Ramos (cell line): ENCODE measurements around the gene LSM10.

Source experiments
- in situ Hi-C: fragments of 300-500 bp; cut with MboI; formaldehyde crosslinking; loops from one replicate; pipeline ENCODE4 v1.14.3; 2022; ENCODE audit warnings: low sequenced_read_pairs; ENCODE audit not compliant: unreplicated experiment

The LSM10 gene

GRCh38 chr1:36397378-36398230 lies at the start of gene LSM10:
TSS of gene LSM10 (minus strand) at chr1:36397908. CDS start at chr1:36394129, 3,779 bp downstream.
- in situ Hi-C loops: no loop called here

- in situ Hi-C loops: no loop called here
Observed at GRCh38 chr1:36447450-36447849, 49.7 kb upstream of the LSM10 start.

GRCh38 chr1:36446746-36447145 lies 49.0 kb upstream of the LSM10 start:
- in situ Hi-C loops: no loop called here

GRCh38 chr1:36446271-36446670 lies 48.6 kb upstream of the LSM10 start:
- in situ Hi-C loops: no loop called here

GRCh38 chr1:36443297-36443696 lies 45.6 kb upstream of the LSM10 start:
- in situ Hi-C loops: no loop called here

- in situ Hi-C loops: no loop called here
Observed at GRCh38 chr1:36442337-36442736, 44.6 kb upstream of the LSM10 start.

GRCh38 chr1:36440646-36441045 lies 42.9 kb upstream of the LSM10 start:
- in situ Hi-C loops: no loop called here

GRCh38 chr1:36440044-36440443 lies 42.3 kb upstream of the LSM10 start:
- in situ Hi-C loops: no loop called here

GRCh38 chr1:36438715-36439114 lies 41.0 kb upstream of the LSM10 start:
- in situ Hi-C loops: no loop called here

- in situ Hi-C loops: no loop called here
Observed at GRCh38 chr1:36436821-36437220, 39.1 kb upstream of the LSM10 start.

- in situ Hi-C loops: no loop called here
Observed at GRCh38 chr1:36433102-36433501, 35.4 kb upstream of the LSM10 start.

- in situ Hi-C loops: no loop called here
Observed at GRCh38 chr1:36432616-36433015, 34.9 kb upstream of the LSM10 start.

- in situ Hi-C loops: loop anchor here (10.0 kb wide), 1 partner anchor 321 kb away; no protein-coding TSS in a partner anchor
Observed at GRCh38 chr1:36425791-36426190, 28.1 kb upstream of the LSM10 start.

GRCh38 chr1:36421649-36422048 lies 23.9 kb upstream of the LSM10 start:
- in situ Hi-C loops: loop anchor here (10.0 kb wide), 1 partner anchor 317 kb away; no protein-coding TSS in a partner anchor

GRCh38 chr1:36420836-36421317 lies 23.2 kb upstream of the LSM10 start:
- in situ Hi-C loops: loop anchor here (10.0 kb wide), 1 partner anchor 316 kb away; no protein-coding TSS in a partner anchor

- in situ Hi-C loops: loop anchor here (10.0 kb wide), 1 partner anchor 316 kb away; no protein-coding TSS in a partner anchor
Observed at GRCh38 chr1:36420409-36420808, 22.7 kb upstream of the LSM10 start.

- in situ Hi-C loops: loop anchor here (5.0 kb wide), 1 partner anchor 72 kb away; no protein-coding TSS in a partner anchor
Observed at GRCh38 chr1:36419569-36419968, 21.9 kb upstream of the LSM10 start.

- in situ Hi-C loops: loop anchor here (5.0 kb wide), 1 partner anchor 72 kb away; no protein-coding TSS in a partner anchor
Observed at GRCh38 chr1:36419140-36419539, 21.4 kb upstream of the LSM10 start.

- in situ Hi-C loops: loop anchor here (5.0 kb wide), 1 partner anchor 71 kb away; no protein-coding TSS in a partner anchor
Observed at GRCh38 chr1:36417931-36418330, 20.2 kb upstream of the LSM10 start.

GRCh38 chr1:36415661-36416326 lies 18.1 kb upstream of the LSM10 start:
- in situ Hi-C loops: loop anchor here (5.0 kb wide), 1 partner anchor 68 kb away; no protein-coding TSS in a partner anchor

GRCh38 chr1:36414384-36414783 lies 16.7 kb upstream of the LSM10 start:
- in situ Hi-C loops: no loop called here
